NCI-H1105 treated with DMSO at 0.1 percent for 48 hours (cell line): Measurements from ENCODE around the gene TSPAN13.
"Not testable (repeated sequence)": the region's sequence is repeated elsewhere in the genome, so short reads cannot be mapped to it uniquely, and the experiment has no call there.

ENCODE experiments used
- DNase-seq: peaks from one replicate; lab custom pipeline; 2025; lab: John Stamatoyannopoulos, UW

TSPAN13 gene

DNA sequence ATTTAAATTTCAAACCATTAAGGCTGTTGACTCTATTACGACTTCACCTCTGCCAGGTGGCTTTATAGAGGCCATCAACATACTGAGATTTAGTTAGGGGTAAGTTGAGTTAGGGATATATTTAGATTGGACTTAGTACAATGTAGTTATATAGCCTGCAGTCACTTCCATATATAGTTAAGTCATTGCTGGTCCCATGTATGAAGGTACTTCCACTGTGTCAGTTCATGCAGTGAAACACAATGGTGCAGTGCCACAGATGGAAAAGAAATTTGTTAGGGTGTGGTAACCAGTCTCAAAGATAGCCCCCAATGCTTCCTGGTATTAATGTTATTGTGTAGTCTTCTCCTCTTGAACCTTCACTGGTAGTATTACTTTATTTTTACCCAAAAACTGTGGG lies 12.6 kb upstream of the TSPAN13 start:
- DNase-seq: no peak

GRCh38 chr7:16741676-16742075 lies 11.9 kb upstream of the TSPAN13 start:
- no peak for DNase-seq

DNA sequence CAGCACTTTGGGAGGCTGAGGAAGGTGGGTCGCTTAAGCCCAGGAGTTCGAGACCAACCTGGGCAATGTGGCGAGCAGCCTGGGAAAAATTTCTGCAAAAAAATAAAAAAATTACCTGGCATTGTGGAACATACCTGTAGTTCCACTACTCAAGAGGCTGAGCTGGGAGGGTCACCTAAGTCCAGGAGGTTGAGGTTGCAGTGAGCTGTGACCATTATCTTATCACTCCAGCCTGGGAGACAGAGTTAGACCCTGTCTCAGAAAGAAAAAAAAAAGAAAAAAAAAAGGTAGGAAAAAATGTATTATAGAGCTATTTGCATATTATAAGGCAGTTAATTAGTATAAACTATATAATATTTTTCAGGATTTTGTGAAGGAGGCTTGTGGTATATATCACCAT lies 11.0 kb upstream of the TSPAN13 start:
- no peak for DNase-seq

DNA sequence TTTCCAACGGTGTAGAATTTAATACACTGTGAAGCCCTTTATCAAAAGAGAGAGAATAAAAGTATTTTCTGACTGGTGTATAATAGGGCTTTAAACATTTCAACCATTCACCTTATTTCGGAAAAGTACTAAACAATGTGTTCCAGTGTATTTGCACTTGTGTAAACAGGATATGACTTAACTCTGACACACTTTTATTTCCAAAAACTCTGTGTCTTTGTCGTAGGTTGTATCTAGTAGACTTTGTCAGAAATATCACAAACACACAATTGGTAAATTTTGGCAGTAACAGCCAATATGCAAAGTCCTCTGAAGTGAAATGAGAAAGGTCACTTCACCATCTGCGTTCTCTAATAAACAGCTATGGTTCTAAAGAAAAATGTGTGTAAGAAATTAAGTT lies 10.3 kb upstream of the TSPAN13 start:
- DNase-seq: no peak

DNA sequence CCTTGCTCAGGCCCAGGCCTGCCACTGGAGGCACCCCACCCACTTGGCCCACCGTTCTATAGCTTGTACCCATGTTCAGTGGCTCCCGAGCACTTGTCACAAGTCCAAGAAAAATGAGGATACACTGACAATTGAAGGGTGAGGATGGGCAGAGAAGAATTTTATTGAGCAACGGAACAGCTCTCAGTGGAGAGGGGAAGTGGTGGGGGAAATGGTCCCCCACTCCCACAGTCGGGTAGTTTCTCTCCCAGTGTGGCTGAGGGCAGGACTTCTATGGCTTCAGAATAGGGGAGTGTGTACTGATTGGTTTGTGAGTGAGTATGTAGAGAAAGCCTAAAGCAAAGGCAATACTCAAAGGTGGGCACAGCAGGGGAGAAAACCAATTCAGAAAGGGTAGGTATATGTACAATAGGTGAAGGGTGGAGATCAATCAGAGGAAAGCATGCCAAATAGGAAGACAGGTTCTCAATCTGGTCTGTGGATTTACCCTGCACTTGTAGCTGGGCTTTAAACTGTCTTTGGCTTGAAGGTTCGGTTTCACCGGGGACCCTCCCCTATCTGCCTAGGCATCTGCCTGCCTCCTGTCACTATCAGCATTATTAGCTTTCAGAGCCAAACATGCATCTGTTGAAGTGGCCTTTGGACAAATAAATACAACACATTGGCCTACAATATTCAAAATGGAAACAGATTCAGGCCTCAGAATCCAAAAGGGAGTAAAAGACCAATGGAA lies 8.9 kb upstream of the TSPAN13 start:
- DNase-seq: no peak

DNA sequence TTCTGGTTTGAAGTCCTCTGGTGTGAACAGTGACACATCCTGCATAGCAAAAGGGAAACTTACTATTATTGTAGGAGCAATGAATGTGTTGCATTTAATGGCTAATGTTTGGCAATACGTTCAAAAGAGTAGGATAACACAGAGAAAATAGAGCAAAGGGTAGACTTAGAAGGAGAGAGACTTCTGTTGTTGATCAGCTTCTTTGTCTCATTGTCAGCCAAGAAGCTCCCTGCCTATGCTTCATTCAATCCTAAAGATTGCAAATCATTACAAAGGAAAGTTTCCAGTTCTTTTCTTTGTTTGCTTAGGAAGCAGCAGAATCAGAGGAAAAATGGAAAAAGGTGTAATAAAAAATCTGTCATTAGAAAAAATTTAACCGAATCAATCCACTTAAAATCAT lies 7.9 kb upstream of the TSPAN13 start:
- DNase-seq: no peak

DNA sequence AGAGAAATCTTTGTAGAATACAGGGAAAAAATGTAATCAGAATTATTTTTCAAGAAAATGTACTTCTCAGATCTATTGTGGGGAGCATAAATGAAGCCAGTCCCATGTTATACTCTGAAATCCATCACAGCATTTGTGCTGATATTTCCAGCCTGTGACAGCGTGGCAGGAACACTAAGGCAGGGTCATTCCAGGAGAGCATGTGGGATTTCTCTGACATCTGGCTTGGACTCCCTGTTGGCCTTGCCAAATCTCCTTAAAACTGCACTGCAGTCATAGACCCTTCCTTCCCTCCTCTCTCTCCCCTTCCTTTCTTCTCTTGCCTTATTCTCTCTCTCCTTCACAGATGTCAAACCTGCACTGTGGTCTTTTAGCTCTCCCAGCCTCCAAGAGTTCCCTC lies 6.5 kb upstream of the TSPAN13 start:
- no peak for DNase-seq

DNA sequence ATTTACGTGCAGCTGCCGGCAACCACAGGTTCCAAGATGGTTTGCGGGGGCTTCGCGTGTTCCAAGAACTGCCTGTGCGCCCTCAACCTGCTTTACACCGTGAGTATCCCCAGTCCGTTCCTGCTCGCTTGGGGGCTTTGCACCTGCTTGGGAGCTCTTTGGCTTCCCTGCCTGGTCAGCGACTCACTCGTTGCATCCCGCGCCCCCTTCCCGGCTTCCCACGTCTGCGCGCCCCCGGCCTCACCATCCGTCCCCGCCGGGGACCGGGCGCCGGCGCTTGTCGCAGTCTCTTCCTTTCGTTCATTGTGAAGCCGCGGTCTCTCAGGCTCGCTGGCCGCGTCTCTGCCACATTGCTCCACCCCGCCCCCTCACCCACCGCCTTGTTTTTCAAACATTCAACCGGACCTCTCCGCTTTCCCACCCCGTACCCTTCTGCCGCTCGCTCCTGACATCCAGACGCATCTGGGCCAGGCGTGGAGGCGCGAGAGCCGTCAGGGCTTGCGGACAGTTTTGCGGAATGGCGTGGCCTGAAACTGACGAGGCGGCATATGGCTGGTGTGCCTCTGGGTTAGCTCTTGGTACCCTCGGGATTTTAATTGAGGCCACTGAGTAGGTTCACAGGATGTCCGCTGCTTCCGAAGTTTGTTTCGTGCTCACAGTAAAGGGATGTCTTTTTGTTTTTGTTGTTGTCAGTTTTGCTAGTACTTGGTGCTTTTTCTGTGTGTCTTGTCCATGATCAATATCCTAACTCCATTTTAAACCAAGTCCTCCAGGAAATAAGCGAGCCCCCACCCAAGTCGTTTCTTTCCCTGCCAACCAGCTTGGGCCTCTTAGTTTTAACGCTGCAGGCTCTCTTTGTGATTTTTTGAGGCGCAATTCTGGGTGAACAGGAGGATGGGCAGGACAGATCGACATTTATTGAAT lies 639 bp downstream of the TSPAN13 start:
- DNase-seq: peak; percentile 78

DNA sequence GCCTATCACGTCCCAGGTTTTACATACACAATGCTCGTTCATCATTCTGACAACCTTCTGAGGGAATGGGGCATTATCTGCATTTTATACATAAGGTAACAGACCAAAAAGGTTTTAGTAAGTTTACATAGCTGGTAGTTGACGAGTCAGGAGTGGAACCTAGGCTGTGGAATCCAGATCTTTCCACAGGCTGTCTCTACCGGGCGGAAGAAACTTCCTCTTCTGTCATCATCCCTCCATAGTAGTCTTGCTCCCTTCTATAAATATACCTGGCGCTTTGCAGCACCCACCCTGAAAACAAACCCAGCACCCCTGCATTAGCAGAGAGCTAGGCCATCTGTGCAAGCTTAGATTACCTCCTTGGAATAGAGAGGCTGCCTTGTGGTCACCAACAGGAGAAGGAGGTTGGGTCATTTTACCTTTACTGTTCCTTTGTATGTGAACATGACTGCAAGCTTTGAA lies 1.3 kb downstream of the TSPAN13 start:
- no peak for DNase-seq

DNA sequence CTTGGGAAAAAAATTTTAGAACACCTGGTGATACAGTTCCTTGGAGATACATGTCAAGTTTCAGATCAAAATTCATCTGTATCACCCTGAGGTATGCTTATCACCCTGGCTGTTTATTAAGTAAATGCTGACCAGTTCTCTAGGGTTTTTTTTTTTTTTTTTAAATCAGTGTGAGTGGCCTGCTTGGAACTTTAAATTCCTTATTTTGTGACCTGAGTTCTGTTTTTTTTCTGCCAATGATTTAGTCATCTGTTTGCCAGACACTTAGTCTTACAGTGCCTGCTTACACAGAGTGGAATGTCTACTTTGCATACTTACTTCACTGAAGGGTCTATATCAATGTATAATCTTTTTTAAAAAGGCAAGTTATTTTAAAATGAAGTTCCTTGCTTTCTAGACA lies 1.8 kb downstream of the TSPAN13 start:
- DNase-seq: no peak

DNA sequence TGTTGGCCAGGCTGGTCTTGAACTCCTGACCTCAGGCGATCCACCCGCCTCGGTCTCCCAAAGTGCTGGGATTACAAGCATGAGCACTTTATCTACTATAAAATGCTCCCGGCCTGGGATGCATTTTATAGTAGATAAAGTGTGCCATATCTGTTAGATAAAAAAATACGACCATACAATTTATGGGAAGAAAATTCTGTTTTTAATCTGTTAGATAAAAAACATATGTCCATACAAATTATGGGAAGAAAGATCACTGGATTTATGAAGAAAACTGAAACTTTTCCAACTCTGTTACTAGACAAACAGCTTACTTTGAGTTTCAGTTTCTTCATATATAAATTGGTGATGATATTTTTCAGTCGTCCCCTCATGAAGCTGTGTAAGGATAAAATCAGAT lies 4.5 kb downstream of the TSPAN13 start:
- DNase-seq: no peak

DNA sequence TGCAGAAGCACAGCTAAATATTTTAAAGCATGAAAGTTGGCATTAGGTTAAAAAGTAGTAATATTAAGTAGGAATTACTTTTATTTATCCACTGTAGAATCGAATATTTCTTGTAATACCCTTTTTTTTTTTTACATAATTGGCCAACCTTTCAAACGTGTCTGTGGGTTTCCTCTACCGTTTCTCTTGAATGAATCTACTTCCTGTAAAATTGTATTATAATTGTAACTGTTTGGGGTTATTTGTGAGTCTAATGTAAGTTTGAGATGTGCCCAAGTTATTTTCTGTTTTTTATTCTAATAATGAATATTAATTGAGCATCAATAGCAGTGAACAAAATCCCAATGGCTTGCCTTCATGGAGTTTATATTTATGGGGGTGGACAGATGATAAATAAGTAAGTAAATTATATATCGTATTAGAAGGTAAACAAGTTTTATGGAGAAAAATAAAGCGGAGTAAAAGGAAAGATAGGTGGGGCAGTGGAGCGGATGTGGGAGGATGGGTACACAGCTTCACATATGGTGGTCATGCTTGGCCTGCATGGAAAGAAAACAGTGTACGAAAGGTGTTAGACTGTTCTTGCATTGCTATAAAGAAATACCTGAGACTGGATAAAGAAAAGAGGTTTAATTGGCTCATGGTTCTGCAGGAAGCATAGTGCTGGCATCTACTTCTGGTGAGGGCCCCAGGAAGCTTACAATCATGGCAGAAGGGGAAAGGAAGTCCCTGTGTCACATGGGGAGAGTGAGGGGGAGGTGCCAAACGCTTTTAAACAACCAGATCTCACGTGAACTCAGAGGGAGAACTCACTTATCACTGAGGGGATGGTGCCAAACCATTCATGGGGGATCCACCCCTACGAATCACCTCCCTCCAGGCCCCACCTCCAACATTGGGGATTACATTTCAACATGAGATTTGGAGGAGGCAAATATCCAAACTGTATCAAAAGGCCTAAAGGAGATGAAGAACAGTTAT lies 5.4 kb downstream of the TSPAN13 start:
- no peak for DNase-seq

- DNase-seq: no peak
Observed at GRCh38 chr7:16759840-16760239, 6.3 kb downstream of the TSPAN13 start.

- DNase-seq: no peak
Observed at GRCh38 chr7:16762177-16762576, 8.6 kb downstream of the TSPAN13 start.

- DNase-seq: no peak
Observed at GRCh38 chr7:16764942-16765341, 11.4 kb downstream of the TSPAN13 start.

GRCh38 chr7:16765436-16765859 lies 11.9 kb downstream of the TSPAN13 start:
- DNase-seq: no peak

DNA sequence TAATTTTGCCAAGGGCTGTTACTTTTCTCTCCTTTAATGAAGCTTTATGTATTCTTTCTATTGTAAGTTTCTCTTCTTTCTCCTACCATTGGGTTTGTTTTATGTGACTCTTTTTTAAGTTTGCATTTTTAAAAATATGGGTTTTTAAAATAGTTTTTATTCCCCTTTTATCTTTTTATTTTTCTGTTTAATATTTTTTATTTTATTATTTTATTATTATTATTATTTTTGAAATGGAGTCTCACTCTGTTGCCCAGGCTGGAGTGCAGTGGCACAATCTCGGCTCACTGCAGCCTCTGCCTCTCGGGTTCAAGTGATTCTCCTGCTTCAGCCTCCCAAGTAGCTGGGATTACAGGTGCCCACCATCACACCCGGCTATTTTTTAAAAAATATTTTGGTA lies 16.4 kb downstream of the TSPAN13 start:
- not testable (repeated sequence) for DNase-seq

DNA sequence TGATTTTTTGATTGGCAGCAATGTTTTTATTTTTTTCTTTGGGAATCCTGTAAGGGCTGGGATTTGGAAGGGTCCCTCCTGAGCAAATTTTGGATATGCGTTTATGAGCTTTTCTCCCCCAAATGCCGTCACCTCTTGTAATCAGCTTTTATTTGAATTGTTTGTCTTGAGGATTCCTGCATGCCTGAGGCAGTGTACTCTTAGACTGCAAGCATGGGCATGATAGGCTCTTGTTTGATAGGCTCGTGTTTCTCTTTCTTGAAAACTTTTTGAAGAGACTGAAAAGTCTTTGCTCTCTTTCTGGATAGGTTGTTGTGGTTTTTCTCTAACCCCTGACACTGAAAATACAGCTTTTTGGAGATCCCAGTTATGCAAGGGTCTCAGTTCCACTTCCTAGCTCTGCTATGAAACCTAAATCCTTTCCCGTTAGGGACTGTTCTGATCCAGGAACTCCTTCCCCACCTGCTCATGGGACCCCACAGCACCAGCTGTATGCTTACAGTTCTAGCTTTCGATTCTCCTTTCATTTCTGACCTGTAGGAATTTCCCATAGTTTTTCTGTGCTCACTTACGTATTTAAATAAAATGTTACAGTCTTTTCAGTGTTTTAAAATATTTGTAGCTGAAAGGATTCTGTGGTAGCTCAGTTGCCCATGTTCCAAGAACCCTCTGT lies 17.2 kb downstream of the TSPAN13 start:
- no peak for DNase-seq

- no peak for DNase-seq
Observed at GRCh38 chr7:16773326-16773725, 19.8 kb downstream of the TSPAN13 start.

- no peak for DNase-seq
Observed at GRCh38 chr7:16773884-16774283, 20.3 kb downstream of the TSPAN13 start.

GRCh38 chr7:16774294-16774693 lies 20.7 kb downstream of the TSPAN13 start:
- no peak for DNase-seq
